K562 (cell line): Measurements from ENCODE around the gene DLGAP1. TPM values are rescaled to one million over a fixed set of nuclear protein-coding genes. Genes with fewer than 3 reads are reported as not detected.

Source experiments
- ATF1 ChIP-seq, 2 experiments: fragments of 450-650 bp in 1 of 2; IDR thresholded peaks; 2 replicates each; pipeline ENCODE4 v1.6.1; 2016; ENCODE audit warnings: missing compliant biosample characterization in 1 of 2, missing genetic modification characterization in 1 of 2
- GTF2A2 ChIP-seq: IDR thresholded peaks from 2 replicates; pipeline ENCODE4 v1.6.1; 2016; ENCODE audit warnings: mild to moderate bottlenecking, missing genetic modification characterization, missing compliant biosample characterization
- JUNB ChIP-seq: fragments of 450-650 bp; formaldehyde crosslinking; conservative IDR thresholded peaks from 2 replicates; pipeline ENCODE4 v1.4.0; 2020; ENCODE audit warnings: mild to moderate bottlenecking
- MNT ChIP-seq, 2 experiments: fragments of 450-650 bp; conservative IDR thresholded peaks; 2 replicates each; pipeline ENCODE4 v1.6.1; 2017; ENCODE audit warnings: mild to moderate bottlenecking in 2 of 2, moderate library complexity in 2 of 2
- MTA2 ChIP-seq: fragments of 450-650 bp; IDR thresholded peaks from 2 replicates; pipeline ENCODE4 v1.6.1; 2016; ENCODE audit warnings: low read depth
- SIN3A ChIP-seq, 2 experiments: fragments of 150-350 bp in 1 of 2; IDR thresholded peaks; 2 replicates each; pipeline ENCODE4 v1.6.1; 2011 to 2016; ENCODE audit warnings: borderline replicate concordance in 2 of 2, low read depth in 2 of 2, low read length in 2 of 2, mild to moderate bottlenecking in 2 of 2, moderate library complexity in 2 of 2; ENCODE audit not compliant: control insufficient read depth in 1 of 2
- SRSF9 ChIP-seq: fragments of 200-400 bp; formaldehyde crosslinking; IDR thresholded peaks from 2 replicates; pipeline ENCODE4 v1.6.1; 2017; ENCODE audit warnings: low read depth, low read length, borderline replicate concordance
- TRIM25 ChIP-seq: fragments of 450-650 bp; IDR thresholded peaks from 2 replicates; pipeline ENCODE4 v1.7.0; 2016; ENCODE audit warnings: borderline replicate concordance
- ZFP1 ChIP-seq: fragments of 450-650 bp; formaldehyde crosslinking; IDR thresholded peaks from 2 replicates; pipeline ENCODE4 v1.4.0; 2020; ENCODE audit warnings: mild to moderate bottlenecking, mixed read lengths
- ZFP30 ChIP-seq: fragments of 250-450 bp; sonication (Bioruptor Pico); IDR thresholded peaks from 2 replicates; pipeline ENCODE4 v1.8.0; 2022; ENCODE audit warnings: moderate library complexity, mild to moderate bottlenecking, inconsistent platforms, borderline replicate concordance
- ZNF146 ChIP-seq: IDR thresholded peaks from one replicate; pipeline ENCODE4 v1.6.1; 2018; ENCODE audit warnings: missing compliant biosample characterization; ENCODE audit not compliant: unreplicated experiment
- ZNF224 ChIP-seq: sonication (generic); formaldehyde crosslinking; IDR thresholded peaks from 2 replicates; pipeline ENCODE4 v1.8.0; 2022; ENCODE audit warnings: mild to moderate bottlenecking, missing genetic modification reagents
- ZNF668 ChIP-seq: fragments of 250-450 bp; sonication (Bioruptor Pico); IDR thresholded peaks from 2 replicates; pipeline ENCODE4 v1.8.0; 2022; ENCODE audit warnings: mild to moderate bottlenecking, inconsistent platforms
- polyA plus RNA-seq, 8 experiments: library from polyadenylated mRNA; depleted of rRNA in 4 of 8; stranded (reverse) in 5 of 8; unstranded in 3 of 8; fragments of >200 nt; fragmentation: Nextera tagmentation in 2 of 8; fragmentation: Illumina TruSeq in 1 of 8; extraction: Ambion mirVana in 2 of 8; extraction: Trizol in 1 of 8; gene quantifications; 2 replicates each; pipeline versions ENCODE4 v1.2.1 to v1.2.3, GENCODE V29; 2011 to 2014; ENCODE audit warnings: inconsistent platforms in 1 of 8, missing spikeins in 1 of 8
- total RNA-seq, 7 experiments: library from RNA; depleted of rRNA in 6 of 7; stranded (reverse); fragments of >200 nt in 6 of 7; fragmentation: Illumina TruSeq in 2 of 7; extraction: Trizol in 2 of 7; gene quantifications; 2 replicates each; pipeline versions ENCODE4 v1.2.1 to v1.2.3, GENCODE V29; 2011 to 2021; ENCODE audit warnings: low replicate concordance in 1 of 7
- TF ChIP-seq, protein P1 (sequence below), 2 experiments: fragments of 450-650 bp in 1 of 2; sonication (generic) in 1 of 2; formaldehyde crosslinking; conservative IDR thresholded peaks; 2 replicates each; pipeline versions ENCODE4 v1.4.0 to v1.8.1; 2020 to 2022; ENCODE audit warnings: mild to moderate bottlenecking in 1 of 2, missing genetic modification reagents in 1 of 2
- TF ChIP-seq, protein P2 (sequence below): sonication (generic); formaldehyde crosslinking; IDR thresholded peaks from 2 replicates; pipeline ENCODE4 v1.8.0; 2022; ENCODE audit warnings: mild to moderate bottlenecking, missing genetic modification reagents

The DLGAP1 gene
- total and polyA plus RNA-seq, 9 of the 15 experiments (the other 6 are each of a cell fraction or from before 2014, with no cell fraction given): 0.04 to 0.22 (median 0.08) TPM

DNA sequence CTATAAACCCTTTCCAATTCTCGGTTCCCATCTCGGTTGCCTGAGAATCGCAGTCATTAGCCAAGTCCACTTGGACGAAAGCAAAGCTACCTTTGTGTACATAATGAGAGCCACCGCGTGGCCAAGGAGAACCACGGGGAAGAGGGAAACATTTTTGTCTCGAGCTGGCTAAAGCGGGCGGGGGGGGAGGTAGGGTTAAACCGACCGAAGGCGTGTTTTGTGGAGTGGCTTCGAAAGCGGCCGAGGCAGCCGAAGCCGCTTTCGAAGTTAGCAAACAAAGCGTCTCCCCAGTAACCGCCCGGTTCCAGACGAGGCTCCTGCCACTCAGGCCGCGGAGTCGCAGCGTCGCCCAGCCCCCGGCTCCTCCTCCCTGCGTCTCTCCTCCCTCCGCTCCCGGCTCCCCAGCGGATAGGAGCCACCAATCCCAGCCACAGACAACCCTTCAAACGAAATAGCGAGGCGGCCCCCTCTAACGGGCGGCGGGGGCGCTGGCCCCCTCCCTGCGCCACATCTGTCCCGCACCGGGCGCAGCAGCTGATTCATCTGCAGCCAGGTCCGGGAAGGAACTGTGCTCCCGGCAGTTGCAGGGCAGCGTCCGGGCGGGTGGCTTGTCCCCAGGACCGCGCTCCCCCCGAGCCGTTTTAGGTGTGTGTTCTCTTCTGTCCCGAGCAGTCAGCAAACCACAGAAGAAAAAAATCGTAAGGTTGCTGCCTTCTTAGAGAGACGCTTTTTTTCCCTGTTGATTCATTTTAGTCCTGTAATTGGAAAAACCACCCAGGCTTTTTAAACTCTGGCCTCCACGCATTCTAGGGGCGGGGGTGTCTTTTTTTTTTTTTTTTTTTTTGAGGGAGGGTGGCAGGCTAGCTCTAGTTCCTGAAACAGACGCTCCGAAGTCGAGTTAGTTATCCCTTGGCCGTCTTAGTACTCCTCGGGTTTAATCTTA, 1006.9 kb downstream of the DLGAP1 start (continued):
- peak; percentile 62 for TF ChIP-seq JUNB (CRISPR knock-in tag)
- TF ChIP-seq GTF2A2 (tag): no peak
- no peak for TF ChIP-seq MNT (conservative IDR thresholded peaks at IDR 0.05)
- no peak for TF ChIP-seq TRIM25
- TF ChIP-seq, protein P1, sequence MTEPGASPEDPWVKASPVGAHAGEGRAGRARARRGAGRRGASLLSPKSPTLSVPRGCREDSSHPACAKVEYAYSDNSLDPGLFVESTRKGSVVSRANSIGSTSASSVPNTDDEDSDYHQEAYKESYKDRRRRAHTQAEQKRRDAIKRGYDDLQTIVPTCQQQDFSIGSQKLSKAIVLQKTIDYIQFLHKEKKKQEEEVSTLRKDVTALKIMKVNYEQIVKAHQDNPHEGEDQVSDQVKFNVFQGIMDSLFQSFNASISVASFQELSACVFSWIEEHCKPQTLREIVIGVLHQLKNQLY (CRISPR knock-in tag; conservative IDR thresholded peaks at IDR 0.05): no peak
- no peak for TF ChIP-seq ZNF146 (CRISPR knock-in tag)
- no peak for TF ChIP-seq ZFP30 (CRISPR knock-in tag)
- no peak for TF ChIP-seq ATF1 (CRISPR knock-in tag; IDR thresholded peaks at IDR 0.05)
- TF ChIP-seq ATF1 (tag; IDR thresholded peaks at IDR 0.05): peak; percentile 85
- no peak for TF ChIP-seq MTA2
- no peak for TF ChIP-seq ZNF668 (CRISPR knock-in tag)
- TF ChIP-seq SIN3A (IDR thresholded peaks at IDR 0.05; ENCODE audit: borderline replicate concordance in 2 of 2, control insufficient read depth in 1 of 2, low read depth in 2 of 2, low read length in 2 of 2): peak; percentile 96 to 97; a peak in 3 of 4 replicates
- TF ChIP-seq SRSF9: no peak
- TF ChIP-seq, protein P2, sequence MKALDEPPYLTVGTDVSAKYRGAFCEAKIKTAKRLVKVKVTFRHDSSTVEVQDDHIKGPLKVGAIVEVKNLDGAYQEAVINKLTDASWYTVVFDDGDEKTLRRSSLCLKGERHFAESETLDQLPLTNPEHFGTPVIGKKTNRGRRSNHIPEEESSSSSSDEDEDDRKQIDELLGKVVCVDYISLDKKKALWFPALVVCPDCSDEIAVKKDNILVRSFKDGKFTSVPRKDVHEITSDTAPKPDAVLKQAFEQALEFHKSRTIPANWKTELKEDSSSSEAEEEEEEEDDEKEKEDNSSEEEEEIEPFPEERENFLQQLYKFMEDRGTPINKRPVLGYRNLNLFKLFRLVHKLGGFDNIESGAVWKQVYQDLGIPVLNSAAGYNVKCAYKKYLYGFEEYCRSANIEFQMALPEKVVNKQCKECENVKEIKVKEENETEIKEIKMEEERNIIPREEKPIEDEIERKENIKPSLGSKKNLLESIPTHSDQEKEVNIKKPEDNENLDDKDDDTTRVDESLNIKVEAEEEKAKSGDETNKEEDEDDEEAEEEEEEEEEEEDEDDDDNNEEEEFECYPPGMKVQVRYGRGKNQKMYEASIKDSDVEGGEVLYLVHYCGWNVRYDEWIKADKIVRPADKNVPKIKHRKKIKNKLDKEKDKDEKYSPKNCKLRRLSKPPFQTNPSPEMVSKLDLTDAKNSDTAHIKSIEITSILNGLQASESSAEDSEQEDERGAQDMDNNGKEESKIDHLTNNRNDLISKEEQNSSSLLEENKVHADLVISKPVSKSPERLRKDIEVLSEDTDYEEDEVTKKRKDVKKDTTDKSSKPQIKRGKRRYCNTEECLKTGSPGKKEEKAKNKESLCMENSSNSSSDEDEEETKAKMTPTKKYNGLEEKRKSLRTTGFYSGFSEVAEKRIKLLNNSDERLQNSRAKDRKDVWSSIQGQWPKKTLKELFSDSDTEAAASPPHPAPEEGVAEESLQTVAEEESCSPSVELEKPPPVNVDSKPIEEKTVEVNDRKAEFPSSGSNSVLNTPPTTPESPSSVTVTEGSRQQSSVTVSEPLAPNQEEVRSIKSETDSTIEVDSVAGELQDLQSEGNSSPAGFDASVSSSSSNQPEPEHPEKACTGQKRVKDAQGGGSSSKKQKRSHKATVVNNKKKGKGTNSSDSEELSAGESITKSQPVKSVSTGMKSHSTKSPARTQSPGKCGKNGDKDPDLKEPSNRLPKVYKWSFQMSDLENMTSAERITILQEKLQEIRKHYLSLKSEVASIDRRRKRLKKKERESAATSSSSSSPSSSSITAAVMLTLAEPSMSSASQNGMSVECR (CRISPR knock-in tag): peak; percentile 83
- TF ChIP-seq ZFP1 (CRISPR knock-in tag): no peak
- peak; percentile 37; the same call in 1 of the 2 replicates for TF ChIP-seq ZNF224 (CRISPR knock-in tag)
